ENCODE data around the gene PRSS36. TPM values are rescaled to one million over a fixed set of nuclear protein-coding genes. Genes with fewer than 3 reads are reported as not detected.

PRSS36 gene
- total and polyA plus RNA-seq, 4 donors = 0.09 to 2.1 (median 0.62) TPM

- no peak for DNase-seq (ENCODE audit: low spot score)
- Histone ChIP-seq H3K9ac (ENCODE audit: low read depth in 1 of 2, low read length in 2 of 2) (no peak overlapping the region), H3K4me3 (ENCODE audit: low read depth in 1 of 3, low read length in 3 of 3) (no peak overlapping the region), H3K27me3 (ENCODE audit: control insufficient read depth in 4 of 4, insufficient read depth in 4 of 4, low read length in 3 of 4) (no peaks in the 10 kb centered on the region), H3K27ac (ENCODE audit: low read depth in 1 of 2, low read length in 2 of 2) (no peak overlapping the region), H3K4me1 (ENCODE audit: control insufficient read depth in 4 of 4, insufficient read depth in 4 of 4, low read length in 3 of 4) (peaks cover 0 to 10% (median 4%) of the 10 kb centered on the region in 4 donors), H3K36me3 (ENCODE audit: control insufficient read depth in 4 of 4, insufficient read depth in 3 of 4, low read depth in 1 of 4, low read length in 3 of 4) (peaks cover 23 to 93% (median 90%) of the 10 kb centered on the region in 4 donors), H3K9me3 (ENCODE audit: control insufficient read depth in 4 of 4, low read length in 3 of 4) (no peaks in the 10 kb centered on the region)
- WGBS = 91% methylated on average over 8 of the region's 8 CpGs
- TF ChIP-seq GABPA (IDR thresholded peaks at IDR 0.05 in 1 of 2, conservative IDR thresholded peaks at IDR 0.05 in 1 of 2) (no peak), EGR1 (IDR thresholded peaks at IDR 0.05; ENCODE audit: low read depth in 2 of 2) (no peak), SP1 (IDR thresholded peaks at IDR 0.05) (no peak), FOXA2 (IDR thresholded peaks at IDR 0.05) (no peak), RXRA (IDR thresholded peaks at IDR 0.05) (no peak), HNF4G (IDR thresholded peaks at IDR 0.05) (no peak), JUND (IDR thresholded peaks at IDR 0.05) (no peak), NR2F2 (IDR thresholded peaks at IDR 0.05) (no peak), FOXA1 (IDR thresholded peaks at IDR 0.05) (no peak), RAD21 (IDR thresholded peaks at IDR 0.05) (no peak), MAX (IDR thresholded peaks at IDR 0.05) (no peak), HNF4A (conservative IDR thresholded peaks at IDR 0.05) (no peak), YY1 (IDR thresholded peaks at IDR 0.05) (no peak), ATF3 (IDR thresholded peaks at IDR 0.05) (no peak), ZBTB33 (IDR thresholded peaks at IDR 0.05) (no peak), TAF1 (conservative IDR thresholded peaks at IDR 0.05) (no peak), CTCF (IDR thresholded peaks at IDR 0.05; ENCODE audit: low read depth, low read length, missing input control) (no peak), REST (IDR thresholded peaks at IDR 0.05) (no peak)
Observed at GRCh38 chr16:31187808-31188189, 37.9 kb upstream of the PRSS36 start.

All from liver (tissue), 9 donors.